AG04450 (cell line): ENCODE measurements around the gene KRT85. TPM values are rescaled to one million over a fixed set of nuclear protein-coding genes. Genes with fewer than 3 reads are reported as not detected.

Experiments
- polyA plus RNA-seq: library from polyadenylated mRNA; depleted of rRNA; stranded (reverse); fragments of >200 nt; gene quantifications from 2 replicates; pipeline ENCODE4 v1.2.3, GENCODE V29; 2011; rRNA removed

KRT85 gene
- polyA plus RNA-seq, 1 experiment, result not detected

Other genes with a start within 250 kb of the KRT85 start
- gene KRT80, start 175.5 kb downstream of the KRT85 start, polyA plus RNA-seq, result 2.1 and 2.3 TPM in 2 replicates
- 1.0 and 4.6 TPM in 2 replicates for gene KRT7, start 134.2 kb downstream of the KRT85 start, polyA plus RNA-seq
- gene KRT86, start 92.8 kb downstream of the KRT85 start, polyA plus RNA-seq, result 0.04 TPM in 1 of 2 replicates, not detected in the other
- 0.24 and 2.3 TPM in 2 replicates for gene KRT81, start 75.9 kb downstream of the KRT85 start, polyA plus RNA-seq
- gene KRT83, start 46.1 kb downstream of the KRT85 start, polyA plus RNA-seq, result 0.04 TPM in 1 of 2 replicates, not detected in the other
- not detected in 2 replicates for gene KRT84, start 18.2 kb upstream of the KRT85 start, polyA plus RNA-seq
- gene KRT82, start 38.9 kb upstream of the KRT85 start, polyA plus RNA-seq, result not detected in 2 replicates
- gene KRT75, start 66.9 kb upstream of the KRT85 start, polyA plus RNA-seq, result not detected in 2 replicates
- not detected in 2 replicates for gene KRT6B, start 84.7 kb upstream of the KRT85 start, polyA plus RNA-seq
- gene KRT6C, start 106.3 kb upstream of the KRT85 start, polyA plus RNA-seq, result not detected in 2 replicates
- not detected in 2 replicates for gene KRT6A, start 125.8 kb upstream of the KRT85 start, polyA plus RNA-seq
- 0.31 TPM in 1 of 2 replicates, not detected in the other for gene KRT5, start 152.9 kb upstream of the KRT85 start, polyA plus RNA-seq
- not detected in 2 replicates for gene KRT71, start 185.7 kb upstream of the KRT85 start, polyA plus RNA-seq
- gene KRT74, start 206.4 kb upstream of the KRT85 start, polyA plus RNA-seq, result not detected in 2 replicates
- gene KRT72, start 234.0 kb upstream of the KRT85 start, polyA plus RNA-seq, result not detected in 2 replicates